HFF-Myc (cell line): Measurements from ENCODE around the gene MAP4K4.

Experiments
- DNase-seq: peaks from one replicate; pipeline ENCODE4 v3.0.0-alpha.2; 2011; ENCODE audit warnings: low read depth; ENCODE audit errors: extremely low read depth
- H3K4me3 ChIP-seq: replicated peaks from 2 replicates; pipeline ENCODE4 v1.5.1; 2011; ENCODE audit warnings: low read depth, mild to moderate bottlenecking, control low read depth, low read length
- TF ChIP-seq, protein P1 (sequence below): IDR thresholded peaks from 2 replicates; pipeline ENCODE4 v1.5.1; 2012; ENCODE audit warnings: mild to moderate bottlenecking, low read depth, low read length, control low read depth; ENCODE audit errors: missing control alignments

Gene MAP4K4

GRCh38 chr2:101870444-101870843, 172.9 kb downstream of the MAP4K4 start:
- H3K4me3 ChIP-seq, result no peak overlapping the region
- DNase-seq, result no peak
- TF ChIP-seq, protein P1, sequence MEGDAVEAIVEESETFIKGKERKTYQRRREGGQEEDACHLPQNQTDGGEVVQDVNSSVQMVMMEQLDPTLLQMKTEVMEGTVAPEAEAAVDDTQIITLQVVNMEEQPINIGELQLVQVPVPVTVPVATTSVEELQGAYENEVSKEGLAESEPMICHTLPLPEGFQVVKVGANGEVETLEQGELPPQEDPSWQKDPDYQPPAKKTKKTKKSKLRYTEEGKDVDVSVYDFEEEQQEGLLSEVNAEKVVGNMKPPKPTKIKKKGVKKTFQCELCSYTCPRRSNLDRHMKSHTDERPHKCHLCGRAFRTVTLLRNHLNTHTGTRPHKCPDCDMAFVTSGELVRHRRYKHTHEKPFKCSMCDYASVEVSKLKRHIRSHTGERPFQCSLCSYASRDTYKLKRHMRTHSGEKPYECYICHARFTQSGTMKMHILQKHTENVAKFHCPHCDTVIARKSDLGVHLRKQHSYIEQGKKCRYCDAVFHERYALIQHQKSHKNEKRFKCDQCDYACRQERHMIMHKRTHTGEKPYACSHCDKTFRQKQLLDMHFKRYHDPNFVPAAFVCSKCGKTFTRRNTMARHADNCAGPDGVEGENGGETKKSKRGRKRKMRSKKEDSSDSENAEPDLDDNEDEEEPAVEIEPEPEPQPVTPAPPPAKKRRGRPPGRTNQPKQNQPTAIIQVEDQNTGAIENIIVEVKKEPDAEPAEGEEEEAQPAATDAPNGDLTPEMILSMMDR, result no peak

GRCh38 chr2:101871480-101871879, 174.0 kb downstream of the MAP4K4 start:
- H3K4me3 ChIP-seq, result no peak overlapping the region
- DNase-seq, result no peak
- TF ChIP-seq, protein P1, result no peak

DNA sequence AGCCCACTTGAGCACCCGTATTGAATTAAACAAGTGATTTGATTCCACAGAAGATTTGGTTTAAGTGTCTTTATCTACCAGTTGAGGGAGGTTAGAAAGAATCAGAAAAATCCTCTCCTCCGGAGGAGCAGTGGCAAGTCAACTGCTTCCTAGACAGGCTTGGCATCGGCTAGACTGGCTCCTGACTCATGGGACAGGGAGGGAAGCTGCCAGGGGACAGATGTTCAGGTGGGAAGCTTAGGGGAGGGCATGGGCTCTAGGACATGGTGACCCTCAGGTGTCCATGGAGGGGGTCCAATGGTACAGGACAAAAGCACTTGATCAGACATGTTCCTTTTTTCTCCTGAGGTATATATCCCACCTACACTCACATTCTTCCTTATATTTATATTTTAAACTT, 175.0 kb downstream of the MAP4K4 start:
- TF ChIP-seq, protein P1, result no peak
- no peak for DNase-seq
- no peak overlapping the region for H3K4me3 ChIP-seq

DNA sequence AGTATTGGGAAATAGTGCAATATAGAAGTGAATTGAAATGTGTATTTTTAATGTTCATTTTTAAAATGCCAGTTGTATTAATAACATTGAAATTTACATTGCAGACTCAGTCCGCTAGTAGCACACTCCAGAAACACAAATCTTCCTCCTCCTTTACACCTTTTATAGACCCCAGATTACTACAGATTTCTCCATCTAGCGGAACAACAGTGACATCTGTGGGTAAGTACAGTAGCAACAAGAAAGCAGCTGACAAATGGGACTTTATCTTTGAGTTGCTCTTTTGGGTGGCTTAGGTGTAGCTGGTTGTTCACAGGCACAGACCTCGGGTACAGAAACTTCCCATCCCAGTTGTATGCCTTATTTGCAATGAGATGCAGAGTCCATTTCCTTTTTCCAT, 176.0 kb downstream of the MAP4K4 start:
- H3K4me3 ChIP-seq, result no peak overlapping the region
- no peak for DNase-seq
- TF ChIP-seq, protein P1, result no peak

GRCh38 chr2:101874069-101874468, 176.6 kb downstream of the MAP4K4 start:
- DNase-seq, result no peak
- H3K4me3 ChIP-seq, result no peak overlapping the region
- TF ChIP-seq, protein P1, result no peak

DNA sequence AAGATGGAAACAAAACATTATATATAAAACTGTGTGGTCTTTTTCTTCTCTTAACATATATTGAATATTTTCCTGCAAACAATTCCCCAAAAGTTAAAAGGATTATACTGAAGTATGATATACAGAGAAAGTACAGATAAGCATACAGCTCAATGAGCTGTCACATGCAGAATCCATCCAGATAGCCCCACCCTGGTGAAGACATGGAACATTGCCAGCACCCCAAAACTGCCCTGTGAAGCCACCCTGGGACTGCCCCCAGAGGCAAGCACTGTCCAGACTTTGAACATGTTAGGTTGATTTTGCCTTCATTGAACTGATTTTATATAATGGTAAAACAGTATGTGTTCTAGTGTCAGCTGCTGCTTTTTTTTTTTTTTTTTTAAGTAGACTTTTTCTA, 182.0 kb downstream of the MAP4K4 start:
- no peak overlapping the region for H3K4me3 ChIP-seq
- DNase-seq, result no peak
- TF ChIP-seq, protein P1, result no peak

DNA sequence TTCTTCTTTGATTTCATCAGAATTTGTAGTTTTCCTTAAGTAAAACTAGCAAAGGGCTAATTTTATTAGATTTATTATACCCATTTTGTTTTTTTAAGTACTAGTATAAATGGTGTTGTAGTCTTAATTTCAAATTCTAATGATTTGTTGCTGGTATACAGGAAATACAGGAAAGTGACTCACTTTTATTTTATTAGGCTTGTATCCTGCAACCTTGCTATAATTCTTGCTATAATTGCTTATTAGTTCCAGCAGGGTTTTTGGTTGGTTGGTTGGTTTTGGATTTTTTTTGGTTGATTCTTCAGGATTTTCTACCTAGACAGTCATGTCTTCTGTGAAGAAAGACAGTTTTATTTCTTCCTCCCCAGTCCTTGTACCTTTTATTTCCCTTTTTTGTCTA, 183.6 kb downstream of the MAP4K4 start:
- TF ChIP-seq, protein P1, result no peak
- no peak overlapping the region for H3K4me3 ChIP-seq

More for the DNA sequence above, 183.6 kb downstream of the MAP4K4 start:
- no peak for DNase-seq
